Measurements from ENCODE around the gene PTAFR. TPM values are rescaled to one million over a fixed set of nuclear protein-coding genes. Genes with fewer than 3 reads are reported as not detected.

The PTAFR gene
- total RNA-seq, 4 donors from 2014 or later: under 0.01 to 7.1 (median 1.9) TPM

- no peaks in the 10 kb centered on the region for H3K36me3 ChIP-seq
- H3K4me1 ChIP-seq: no peaks in the 10 kb centered on the region
- DNase-seq: no peak
- H3K9me3 ChIP-seq: no peaks in the 10 kb centered on the region
- no peaks in the 10 kb centered on the region for H3K27me3 ChIP-seq
- no peak overlapping the region for H3K27ac ChIP-seq
- TF ChIP-seq CTCF (IDR thresholded peaks at IDR 0.05) (no peak), POLR2A (IDR thresholded peaks at IDR 0.05) (no peak)
- H3K4me3 ChIP-seq: no peak overlapping the region
- intact Hi-C loops (cut with DNase I; ENCODE audit: low total_unique reads): no loop called here
These were observed 6.4 kb downstream of the PTAFR start for GRCh38 chr1:28170001-28170596.

- Histone ChIP-seq H3K9me3 (no peaks in the 10 kb centered on the region), H3K4me3 (no peak overlapping the region), H3K36me3 (no peaks in the 10 kb centered on the region), H3K27me3 (no peaks in the 10 kb centered on the region), H3K4me1 (peaks cover 0 to 9% of the 10 kb centered on the region in 2 donors), H3K27ac (no peak overlapping the region)
- intact Hi-C loops (cut with DNase I; ENCODE audit: low total_unique reads): no loop called here
- TF ChIP-seq CTCF (IDR thresholded peaks at IDR 0.05): no peak
- no peak for TF ChIP-seq POLR2A (IDR thresholded peaks at IDR 0.05)
- DNase-seq: no peak
These were observed 12.9 kb downstream of the PTAFR start for GRCh38 chr1:28163496-28164161.

GRCh38 chr1:28162151-28162550, 14.3 kb downstream of the PTAFR start:
- Histone ChIP-seq H3K4me3 (no peak overlapping the region), H3K27me3 (no peaks in the 10 kb centered on the region), H3K4me1 (peaks cover 0 to 9% of the 10 kb centered on the region in 2 donors), H3K27ac (no peak overlapping the region), H3K36me3 (no peaks in the 10 kb centered on the region), H3K9me3 (no peaks in the 10 kb centered on the region)
- TF ChIP-seq POLR2A (IDR thresholded peaks at IDR 0.05) (no peak), CTCF (IDR thresholded peaks at IDR 0.05) (no peak)
- DNase-seq: no peak
- intact Hi-C loops (cut with DNase I; ENCODE audit: low total_unique reads): no loop called here

- peaks cover 0 to 9% of the 10 kb centered on the region in 2 donors for H3K4me1 ChIP-seq
- H3K4me3 ChIP-seq: no peak overlapping the region
- TF ChIP-seq POLR2A (IDR thresholded peaks at IDR 0.05) (no peak), CTCF (IDR thresholded peaks at IDR 0.05) (no peak)
- H3K27ac ChIP-seq: peak overlapping the region in 1 of 2 donors; percentile 42
- DNase-seq: no peak
- H3K9me3 ChIP-seq: no peaks in the 10 kb centered on the region
- intact Hi-C loops (cut with DNase I; ENCODE audit: low total_unique reads): no loop called here
- no peaks in the 10 kb centered on the region for H3K36me3 ChIP-seq
- no peaks in the 10 kb centered on the region for H3K27me3 ChIP-seq
These were observed 14.7 kb downstream of the PTAFR start for GRCh38 chr1:28161751-28162150.

- Histone ChIP-seq H3K4me3 (no peak overlapping the region), H3K27ac (peak overlapping the region; percentile 29 to 42), H3K36me3 (no peaks in the 10 kb centered on the region), H3K27me3 (no peaks in the 10 kb centered on the region), H3K9me3 (no peaks in the 10 kb centered on the region), H3K4me1 (peaks cover 0 to 9% of the 10 kb centered on the region in 2 donors)
- TF ChIP-seq POLR2A (IDR thresholded peaks at IDR 0.05) (no peak), CTCF (IDR thresholded peaks at IDR 0.05) (no peak)
- DNase-seq: peak in 1 of 2 donors; percentile 25
- intact Hi-C loops (cut with DNase I; ENCODE audit: low total_unique reads): no loop called here
These were observed 15.7 kb downstream of the PTAFR start for GRCh38 chr1:28160782-28161266.

Data from uterus (tissue), 4 donors.